ENCODE measurements around the gene COX4I2.

GRCh38 chr20:31594002-31594557, 43.6 kb upstream of the COX4I2 start:
- TF ChIP-seq CTCF (IDR thresholded peaks at IDR 0.05) (no peak), REST (IDR thresholded peaks at IDR 0.05; ENCODE audit: insufficient read depth in 1 of 2, low read depth in 2 of 2, low read length in 1 of 2) (no peak), POLR2AphosphoS5 (IDR thresholded peaks at IDR 0.05; ENCODE audit: low read depth, low read length) (no peak; the same call in 1 of the 2 replicates), SIN3A (IDR thresholded peaks at IDR 0.05; ENCODE audit: borderline replicate concordance, insufficient read depth, low read depth, low read length) (no peak)

Data from Panc1 (cell line).